Vagina (tissue), 2 donors: ENCODE results near the gene MTX1. TPM values are rescaled to one million over a fixed set of nuclear protein-coding genes. Genes with fewer than 3 reads are reported as not detected.

Experiments used
- DNase-seq, 2 donors: peaks; one replicate each; pipeline ENCODE4 v3.0.0-alpha.2; 2017; ENCODE audit errors: extremely low spot score in 2 of 2
- H3K27ac ChIP-seq: fragments of 200-600 bp; sonication (generic); one replicate; pipeline ENCODE4 v1.5.1; 2019
- H3K27me3 ChIP-seq: fragments of 200-600 bp; sonication (generic); one replicate; pipeline ENCODE4 v1.5.1; 2019
- H3K36me3 ChIP-seq, 2 donors: fragments of 200-600 bp; sonication (generic); one replicate each; pipeline ENCODE4 v1.5.1; 2017 to 2019
- H3K4me1 ChIP-seq: fragments of 200-600 bp; sonication (generic); one replicate; pipeline ENCODE4 v1.5.1; 2019
- H3K4me3 ChIP-seq, 2 donors: fragments of 200-600 bp; sonication (generic); 1 replicate in 1 of 2; 2 replicates in 1 of 2; pipeline ENCODE4 v1.5.1; 2016 to 2019
- H3K9me3 ChIP-seq: fragments of 200-600 bp; sonication (generic); one replicate; pipeline ENCODE4 v1.5.1; 2019
- POLR2A ChIP-seq, 2 donors: fragments of 450-650 bp; IDR thresholded peaks; one replicate each; pipeline ENCODE4 v1.6.1; 2017; ENCODE audit warnings: antibody characterized with exemption in 2 of 2, mild to moderate bottlenecking in 2 of 2, moderate library complexity in 2 of 2
- POLR2AphosphoS5 ChIP-seq, 2 donors: sonication (generic); formaldehyde crosslinking; IDR thresholded peaks; one replicate each; pipeline ENCODE4 v1.9.0; 2017; ENCODE audit warnings: antibody characterized with exemption in 2 of 2, mild to moderate bottlenecking in 2 of 2, low read depth in 1 of 2; ENCODE audit not compliant: insufficient read depth in 1 of 2
- intact Hi-C: fragments of 100-400 bp; cut with DNase I; formaldehyde crosslinking; loops from one replicate; pipeline ENCODE4 v1.15.1; 2023
- total RNA-seq: library from RNA; depleted of rRNA; stranded (reverse); fragments of >200 nt; gene quantifications from one replicate; pipeline ENCODE4 v1.2.3, GENCODE V29; 2016
- TF ChIP-seq, protein P1 (sequence below), 3 experiments: fragments of 450-650 bp in 2 of 3; fragments of 200-600 bp in 1 of 3; sonication (generic) in 1 of 3; IDR thresholded peaks; one replicate each; pipeline ENCODE4 v1.5.1; 2017 to 2019; ENCODE audit warnings: antibody characterized with exemption in 3 of 3, mild to moderate bottlenecking in 2 of 3, moderate library complexity in 2 of 3

Gene MTX1
- total RNA-seq, 1 donor from 2014 or later = 29.5 TPM

DNA sequence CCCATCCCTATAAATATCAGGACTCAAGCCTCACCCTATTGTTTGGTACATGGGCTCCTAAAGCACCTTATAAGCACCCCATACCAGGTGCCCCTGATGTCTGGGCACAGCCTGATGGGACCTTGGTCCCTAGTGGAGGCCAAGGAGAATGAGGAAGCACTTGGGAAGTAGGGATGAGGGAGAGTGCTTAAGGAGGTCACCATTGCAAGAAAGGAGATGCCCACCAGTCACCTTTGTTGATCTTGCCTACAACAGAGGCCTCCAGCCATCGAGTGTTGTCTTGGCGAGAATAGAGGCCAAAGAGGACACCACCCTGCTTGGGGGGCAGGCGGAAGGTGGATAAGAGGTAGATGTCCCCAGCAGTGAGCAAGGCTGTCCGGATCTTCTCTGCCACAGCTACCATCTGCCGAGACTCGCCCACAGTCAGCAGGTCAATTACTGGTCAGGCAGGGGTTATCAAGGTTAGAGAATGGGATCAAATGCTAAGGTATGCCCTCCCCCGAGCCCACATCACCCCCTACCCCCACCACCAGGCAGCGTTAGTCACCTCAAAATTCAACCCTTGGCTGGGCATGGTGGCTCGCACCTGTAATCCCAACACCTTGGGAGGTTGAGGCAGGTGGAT, 2.4 kb upstream of the MTX1 start:
- no peak for DNase-seq
- Histone ChIP-seq H3K27me3 (no peaks in the 10 kb centered on the region), H3K36me3 (no peaks in the 10 kb centered on the region), H3K4me3 (no peak overlapping the region), H3K27ac (peak overlapping the region; percentile 99), H3K4me1 (peaks cover 38% of the 10 kb centered on the region), H3K9me3 (no peaks in the 10 kb centered on the region)
- intact Hi-C loops = loop anchor here (5.0 kb wide), 1 partner anchor 36 kb away; a partner anchor contains a TSS
- TF ChIP-seq, protein P1, sequence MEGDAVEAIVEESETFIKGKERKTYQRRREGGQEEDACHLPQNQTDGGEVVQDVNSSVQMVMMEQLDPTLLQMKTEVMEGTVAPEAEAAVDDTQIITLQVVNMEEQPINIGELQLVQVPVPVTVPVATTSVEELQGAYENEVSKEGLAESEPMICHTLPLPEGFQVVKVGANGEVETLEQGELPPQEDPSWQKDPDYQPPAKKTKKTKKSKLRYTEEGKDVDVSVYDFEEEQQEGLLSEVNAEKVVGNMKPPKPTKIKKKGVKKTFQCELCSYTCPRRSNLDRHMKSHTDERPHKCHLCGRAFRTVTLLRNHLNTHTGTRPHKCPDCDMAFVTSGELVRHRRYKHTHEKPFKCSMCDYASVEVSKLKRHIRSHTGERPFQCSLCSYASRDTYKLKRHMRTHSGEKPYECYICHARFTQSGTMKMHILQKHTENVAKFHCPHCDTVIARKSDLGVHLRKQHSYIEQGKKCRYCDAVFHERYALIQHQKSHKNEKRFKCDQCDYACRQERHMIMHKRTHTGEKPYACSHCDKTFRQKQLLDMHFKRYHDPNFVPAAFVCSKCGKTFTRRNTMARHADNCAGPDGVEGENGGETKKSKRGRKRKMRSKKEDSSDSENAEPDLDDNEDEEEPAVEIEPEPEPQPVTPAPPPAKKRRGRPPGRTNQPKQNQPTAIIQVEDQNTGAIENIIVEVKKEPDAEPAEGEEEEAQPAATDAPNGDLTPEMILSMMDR (IDR thresholded peaks at IDR 0.05) = no peak
- no peak for TF ChIP-seq POLR2AphosphoS5 (IDR thresholded peaks at IDR 0.05; ENCODE audit: insufficient read depth in 1 of 2, low read depth in 1 of 2)
- TF ChIP-seq POLR2A (IDR thresholded peaks at IDR 0.05) = no peak

DNA sequence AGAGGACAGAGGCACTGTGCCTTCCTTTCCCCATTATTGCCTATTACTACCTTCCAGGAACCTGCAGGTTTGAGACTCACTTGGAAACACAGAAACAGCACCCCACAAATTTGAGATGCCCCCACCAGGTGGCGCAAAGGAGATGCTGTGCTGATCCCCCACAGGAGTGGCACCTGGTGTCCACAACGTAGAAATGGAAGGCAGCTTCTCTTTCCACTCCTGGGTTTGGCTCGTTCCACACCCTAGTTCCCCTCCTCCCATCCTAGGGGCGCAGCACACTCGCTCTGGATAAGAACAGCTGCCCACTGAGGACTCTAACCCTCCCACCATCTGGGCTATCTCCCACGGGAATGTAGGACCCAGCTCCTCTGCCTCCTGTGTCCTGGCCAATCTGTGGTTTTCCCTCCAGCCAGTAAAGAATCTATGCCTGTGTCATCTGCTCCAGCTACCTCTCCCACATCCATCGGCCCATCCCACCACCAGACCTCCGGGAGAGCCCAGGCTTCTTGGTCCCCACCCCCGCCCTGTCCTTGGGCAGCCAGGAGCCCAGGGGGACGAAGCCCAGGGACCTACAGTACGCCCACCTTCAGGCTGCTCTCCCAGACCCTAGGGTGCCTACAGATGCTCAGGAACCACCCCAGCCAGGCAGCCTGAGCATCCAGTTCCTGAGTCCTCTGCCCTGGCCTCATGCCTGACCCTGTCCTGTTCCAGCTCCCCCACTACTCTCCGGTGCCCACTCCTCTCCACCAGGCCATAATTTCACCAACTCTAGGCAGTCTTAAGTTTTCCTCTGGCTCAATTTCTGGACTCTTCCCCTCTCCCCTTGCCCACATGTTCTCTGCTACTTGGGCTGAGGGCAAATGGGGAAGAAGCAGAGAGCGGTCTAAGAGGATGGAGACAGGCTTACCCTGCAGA, 1.3 kb upstream of the MTX1 start:
- Histone ChIP-seq H3K36me3 (no peaks in the 10 kb centered on the region), H3K27ac (peak overlapping the region; percentile 99), H3K4me3 (peak overlapping the region; percentile 78 to 87), H3K4me1 (peaks cover 38% of the 10 kb centered on the region), H3K27me3 (no peaks in the 10 kb centered on the region), H3K9me3 (no peaks in the 10 kb centered on the region)
- DNase-seq = no peak
- TF ChIP-seq, protein P1 (IDR thresholded peaks at IDR 0.05) = peak; percentile 53 to 90 (median 82)
- TF ChIP-seq POLR2AphosphoS5 (IDR thresholded peaks at IDR 0.05; ENCODE audit: insufficient read depth in 1 of 2, low read depth in 1 of 2) = peak; percentile 16 to 49
- TF ChIP-seq POLR2A (IDR thresholded peaks at IDR 0.05) = no peak
- intact Hi-C loops = loop anchor here (5.0 kb wide), 1 partner anchor 35 kb away; a partner anchor contains a TSS

- Histone ChIP-seq H3K9me3 (no peaks in the 10 kb centered on the region), H3K27me3 (no peaks in the 10 kb centered on the region), H3K36me3 (no peaks in the 10 kb centered on the region), H3K27ac (peak within 1 kb of the TSS; percentile 99), H3K4me1 (peaks cover 38% of the 10 kb centered on the region), H3K4me3 (peak within 1 kb of the TSS; percentile 78 to 87)
- DNase-seq = no peak
- TF ChIP-seq POLR2AphosphoS5 (IDR thresholded peaks at IDR 0.05; ENCODE audit: insufficient read depth in 1 of 2, low read depth in 1 of 2) (no peak), POLR2A (IDR thresholded peaks at IDR 0.05) (no peak)
- TF ChIP-seq, protein P1 (IDR thresholded peaks at IDR 0.05) = no peak
- intact Hi-C loops = loop anchor here (5.0 kb wide), 1 partner anchor 34 kb away; a partner anchor contains a TSS
Measured at GRCh38 chr1:155207806-155208540, 522 bp upstream of the MTX1 start, which contains the start of gene THBS3. Gene THBS3 (minus strand): TSS chr1:155207897. CDS start chr1:155207876, 21 bp downstream.

GRCh38 chr1:155209312-155209721, 822 bp downstream of the MTX1 start:
- H3K4me1 ChIP-seq = peaks cover 38% of the 10 kb centered on the region
- intact Hi-C loops = loop anchor here (5.0 kb wide), 1 partner anchor 33 kb away; a partner anchor contains a TSS

More at GRCh38 chr1:155209312-155209721, 822 bp downstream of the MTX1 start:
- H3K4me3 ChIP-seq = peak overlapping the region; percentile 78 to 87
- H3K27me3 ChIP-seq = no peaks in the 10 kb centered on the region
- no peak for DNase-seq
- H3K9me3 ChIP-seq = no peaks in the 10 kb centered on the region
- H3K36me3 ChIP-seq = no peaks in the 10 kb centered on the region
- no peak for TF ChIP-seq POLR2AphosphoS5 (IDR thresholded peaks at IDR 0.05; ENCODE audit: insufficient read depth in 1 of 2, low read depth in 1 of 2)
- no peak for TF ChIP-seq POLR2A (IDR thresholded peaks at IDR 0.05)
- TF ChIP-seq, protein P1 (IDR thresholded peaks at IDR 0.05) = no peak
- H3K27ac ChIP-seq = peak overlapping the region; percentile 99
